ENCODE data around the gene CUBN. TPM values are rescaled to one million over a fixed set of nuclear protein-coding genes. Genes with fewer than 3 reads are reported as not detected.

CUBN gene
- total and polyA plus RNA-seq, 10 of the 15 experiments (the other 5 are each of a cell fraction or from before 2014, with no cell fraction given) = under 0.01 to 0.14 (median 0.02) TPM; not detected in 6

DNA sequence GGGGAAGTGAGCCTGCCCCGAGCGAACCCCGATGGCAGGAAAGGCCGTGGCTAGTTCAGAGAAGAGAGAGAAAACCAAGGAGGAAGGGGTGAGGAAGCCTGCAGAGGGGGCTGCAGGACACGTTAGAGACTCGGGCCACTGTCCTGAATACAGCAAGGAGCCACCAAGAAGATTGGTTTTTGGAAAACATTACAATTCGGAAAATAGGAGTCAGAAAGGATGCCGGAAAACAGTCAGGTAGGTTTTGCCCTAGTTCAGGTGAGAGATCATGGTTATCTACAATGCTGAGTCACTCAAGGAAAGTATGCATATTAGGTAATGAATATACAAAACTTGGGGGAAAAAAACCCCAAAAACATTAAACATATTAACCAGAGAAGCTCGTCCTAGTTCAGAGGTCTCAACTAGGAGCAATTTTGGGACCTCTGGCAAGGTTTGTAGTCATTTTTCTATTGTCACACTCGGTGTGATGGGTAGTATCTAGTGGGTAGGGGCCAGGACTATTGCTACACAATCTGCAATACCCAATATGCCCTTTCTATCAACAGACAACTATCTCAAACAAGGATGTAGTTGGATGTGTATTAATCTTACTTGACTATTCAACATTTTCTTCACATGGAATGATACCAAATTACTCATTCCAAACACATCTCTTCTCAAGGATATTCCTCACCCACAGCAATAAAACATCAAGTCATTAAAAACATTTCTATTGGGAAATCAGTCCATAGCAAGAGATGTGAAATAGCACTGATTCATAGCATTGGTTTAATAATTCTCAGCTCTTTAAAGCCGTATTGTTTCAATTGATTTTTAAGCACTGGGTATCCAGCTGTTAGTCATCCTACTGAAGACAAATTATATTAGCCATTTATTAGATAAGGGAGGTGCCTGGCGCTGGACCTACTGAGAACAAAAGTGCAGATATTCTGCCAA lies 238.0 kb downstream of the CUBN start (continued):
- TF ChIP-seq MEF2B (IDR thresholded peaks at IDR 0.05; ENCODE audit: partially characterized antibody, poor library complexity, severe bottlenecking) (no peak), TBL1XR1 (IDR thresholded peaks at IDR 0.05; ENCODE audit: low read depth, low read length) (no peak), ZNF207 (IDR thresholded peaks at IDR 0.05; ENCODE audit: borderline replicate concordance) (no peak), TCF7 (IDR thresholded peaks at IDR 0.05; ENCODE audit: borderline replicate concordance) (no peak), CBX5 (IDR thresholded peaks at IDR 0.05; ENCODE audit: low read depth) (no peak), STAT3 (IDR thresholded peaks at IDR 0.05; ENCODE audit: low read depth, low read length) (no peak), KAT2A (conservative IDR thresholded peaks at IDR 0.05; ENCODE audit: control insufficient read depth, low read depth, low read length) (no peak), CBFB (IDR thresholded peaks at IDR 0.05; ENCODE audit: low read depth) (peak; percentile 59; the same call in 1 of the 2 replicates), NRF1 (conservative IDR thresholded peaks at IDR 0.05; ENCODE audit: low read depth, low read length) (no peak), MTA2 (IDR thresholded peaks at IDR 0.05; ENCODE audit: low read depth) (no peak), HCFC1 (IDR thresholded peaks at IDR 0.05; ENCODE audit: low read length) (no peak), ZNF24 (IDR thresholded peaks at IDR 0.05) (no peak), SMAD1 (IDR thresholded peaks at IDR 0.05; ENCODE audit: low read depth, partially characterized antibody) (no peak), DPF2 (IDR thresholded peaks at IDR 0.05) (no peak), RBBP5 (conservative IDR thresholded peaks at IDR 0.05) (no peak), CBX3 (IDR thresholded peaks at IDR 0.05; ENCODE audit: borderline replicate concordance, low read depth) (no peak), SMARCA5 (IDR thresholded peaks at IDR 0.05) (no peak)
- TF ChIP-seq, protein P1, sequence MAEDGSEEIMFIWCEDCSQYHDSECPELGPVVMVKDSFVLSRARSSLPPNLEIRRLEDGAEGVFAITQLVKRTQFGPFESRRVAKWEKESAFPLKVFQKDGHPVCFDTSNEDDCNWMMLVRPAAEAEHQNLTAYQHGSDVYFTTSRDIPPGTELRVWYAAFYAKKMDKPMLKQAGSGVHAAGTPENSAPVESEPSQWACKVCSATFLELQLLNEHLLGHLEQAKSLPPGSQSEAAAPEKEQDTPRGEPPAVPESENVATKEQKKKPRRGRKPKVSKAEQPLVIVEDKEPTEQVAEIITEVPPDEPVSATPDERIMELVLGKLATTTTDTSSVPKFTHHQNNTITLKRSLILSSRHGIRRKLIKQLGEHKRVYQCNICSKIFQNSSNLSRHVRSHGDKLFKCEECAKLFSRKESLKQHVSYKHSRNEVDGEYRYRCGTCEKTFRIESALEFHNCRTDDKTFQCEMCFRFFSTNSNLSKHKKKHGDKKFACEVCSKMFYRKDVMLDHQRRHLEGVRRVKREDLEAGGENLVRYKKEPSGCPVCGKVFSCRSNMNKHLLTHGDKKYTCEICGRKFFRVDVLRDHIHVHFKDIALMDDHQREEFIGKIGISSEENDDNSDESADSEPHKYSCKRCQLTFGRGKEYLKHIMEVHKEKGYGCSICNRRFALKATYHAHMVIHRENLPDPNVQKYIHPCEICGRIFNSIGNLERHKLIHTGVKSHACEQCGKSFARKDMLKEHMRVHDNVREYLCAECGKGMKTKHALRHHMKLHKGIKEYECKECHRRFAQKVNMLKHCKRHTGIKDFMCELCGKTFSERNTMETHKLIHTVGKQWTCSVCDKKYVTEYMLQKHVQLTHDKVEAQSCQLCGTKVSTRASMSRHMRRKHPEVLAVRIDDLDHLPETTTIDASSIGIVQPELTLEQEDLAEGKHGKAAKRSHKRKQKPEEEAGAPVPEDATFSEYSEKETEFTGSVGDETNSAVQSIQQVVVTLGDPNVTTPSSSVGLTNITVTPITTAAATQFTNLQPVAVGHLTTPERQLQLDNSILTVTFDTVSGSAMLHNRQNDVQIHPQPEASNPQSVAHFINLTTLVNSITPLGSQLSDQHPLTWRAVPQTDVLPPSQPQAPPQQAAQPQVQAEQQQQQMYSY (CRISPR knock-in tag; IDR thresholded peaks at IDR 0.05) = no peak
- TF ChIP-seq, protein P2, sequence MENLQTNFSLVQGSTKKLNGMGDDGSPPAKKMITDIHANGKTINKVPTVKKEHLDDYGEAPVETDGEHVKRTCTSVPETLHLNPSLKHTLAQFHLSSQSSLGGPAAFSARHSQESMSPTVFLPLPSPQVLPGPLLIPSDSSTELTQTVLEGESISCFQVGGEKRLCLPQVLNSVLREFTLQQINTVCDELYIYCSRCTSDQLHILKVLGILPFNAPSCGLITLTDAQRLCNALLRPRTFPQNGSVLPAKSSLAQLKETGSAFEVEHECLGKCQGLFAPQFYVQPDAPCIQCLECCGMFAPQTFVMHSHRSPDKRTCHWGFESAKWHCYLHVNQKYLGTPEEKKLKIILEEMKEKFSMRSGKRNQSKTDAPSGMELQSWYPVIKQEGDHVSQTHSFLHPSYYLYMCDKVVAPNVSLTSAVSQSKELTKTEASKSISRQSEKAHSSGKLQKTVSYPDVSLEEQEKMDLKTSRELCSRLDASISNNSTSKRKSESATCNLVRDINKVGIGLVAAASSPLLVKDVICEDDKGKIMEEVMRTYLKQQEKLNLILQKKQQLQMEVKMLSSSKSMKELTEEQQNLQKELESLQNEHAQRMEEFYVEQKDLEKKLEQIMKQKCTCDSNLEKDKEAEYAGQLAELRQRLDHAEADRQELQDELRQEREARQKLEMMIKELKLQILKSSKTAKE (IDR thresholded peaks at IDR 0.05; ENCODE audit: low read depth, poor library complexity, severe bottlenecking) = no peak
- TF ChIP-seq, protein P3, sequence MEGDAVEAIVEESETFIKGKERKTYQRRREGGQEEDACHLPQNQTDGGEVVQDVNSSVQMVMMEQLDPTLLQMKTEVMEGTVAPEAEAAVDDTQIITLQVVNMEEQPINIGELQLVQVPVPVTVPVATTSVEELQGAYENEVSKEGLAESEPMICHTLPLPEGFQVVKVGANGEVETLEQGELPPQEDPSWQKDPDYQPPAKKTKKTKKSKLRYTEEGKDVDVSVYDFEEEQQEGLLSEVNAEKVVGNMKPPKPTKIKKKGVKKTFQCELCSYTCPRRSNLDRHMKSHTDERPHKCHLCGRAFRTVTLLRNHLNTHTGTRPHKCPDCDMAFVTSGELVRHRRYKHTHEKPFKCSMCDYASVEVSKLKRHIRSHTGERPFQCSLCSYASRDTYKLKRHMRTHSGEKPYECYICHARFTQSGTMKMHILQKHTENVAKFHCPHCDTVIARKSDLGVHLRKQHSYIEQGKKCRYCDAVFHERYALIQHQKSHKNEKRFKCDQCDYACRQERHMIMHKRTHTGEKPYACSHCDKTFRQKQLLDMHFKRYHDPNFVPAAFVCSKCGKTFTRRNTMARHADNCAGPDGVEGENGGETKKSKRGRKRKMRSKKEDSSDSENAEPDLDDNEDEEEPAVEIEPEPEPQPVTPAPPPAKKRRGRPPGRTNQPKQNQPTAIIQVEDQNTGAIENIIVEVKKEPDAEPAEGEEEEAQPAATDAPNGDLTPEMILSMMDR (IDR thresholded peaks at IDR 0.05 in 2 of 3, conservative IDR thresholded peaks at IDR 0.05 in 1 of 3; ENCODE audit: control insufficient read depth in 2 of 3, extremely low read depth in 1 of 3, insufficient read depth in 1 of 3, low read depth in 3 of 3, low read length in 3 of 3) = peak in 1 of 3 experiments; percentile 18; a peak in 2 of 6 replicates

Measured in GM12878 (cell line).